Activated CD4-positive, alpha-beta T cell treated with anti-CD3 and anti-CD28 coated beads, Interleukin-2, Interleukin-4, amounts not matched to agents 100 ng/mL and 50 ng/mL, durations not matched to agents 16 hours and 8 hours (primary cell): ENCODE measurements around the gene PNMA3.
A peak's percentile ranks its signal among the peaks of the same experiment; 100 is the strongest.
"Not testable (repeated sequence)": the region's sequence is repeated elsewhere in the genome, so short reads cannot be mapped to it uniquely, and the experiment has no call there.

Source experiments
- DNase-seq: peaks from one replicate; pipeline ENCODE4 v3.0.0-alpha.2; 2020; ENCODE audit warnings: low spot score

The PNMA3 gene

DNA sequence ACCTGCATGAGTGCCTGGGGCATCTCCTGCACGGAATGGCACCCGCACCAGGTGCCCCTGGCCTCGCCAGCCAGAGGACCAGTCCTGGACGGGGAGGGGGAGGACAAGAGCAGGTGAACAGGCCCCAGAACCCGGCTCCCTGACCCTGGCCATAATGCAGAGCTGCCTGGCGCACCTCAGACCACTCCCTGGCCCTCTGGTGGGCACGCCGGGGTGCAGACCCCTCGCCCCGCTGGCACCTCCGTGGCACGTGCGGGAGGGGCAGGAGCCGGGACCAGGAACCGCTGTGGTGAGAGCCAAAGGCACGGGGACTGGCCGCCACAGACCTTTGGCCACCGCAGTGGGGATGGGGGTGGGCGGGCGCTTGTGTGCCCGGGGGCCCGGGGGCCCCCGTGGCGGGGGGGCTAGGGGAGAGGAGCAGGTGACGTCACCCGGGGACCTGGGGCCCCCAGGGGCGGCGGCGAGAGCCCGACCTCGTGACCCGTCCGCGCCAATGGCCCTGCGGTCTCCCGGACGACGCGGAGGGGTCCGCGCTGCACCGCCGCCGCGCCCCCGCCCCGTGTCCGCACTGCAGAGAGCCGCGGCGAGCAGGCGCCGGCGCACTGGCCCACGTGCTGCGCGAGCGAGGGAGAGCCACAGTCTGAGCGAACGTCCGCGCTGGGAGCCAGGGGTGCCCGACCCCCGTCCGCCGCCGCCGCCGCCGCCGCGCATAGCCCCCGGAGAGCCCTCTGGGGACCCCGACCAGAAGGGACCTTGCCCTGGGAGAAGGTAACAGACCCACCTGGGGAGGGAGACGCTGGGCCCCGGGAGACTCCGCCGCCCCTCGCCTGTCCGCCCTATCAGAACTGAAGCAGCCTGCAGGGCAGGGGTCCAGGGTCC is at the start of gene PNMA3:
Gene PNMA3, plus strand, starts transcription at position 600 of the 879 bp plus-strand sequence. CDS start 586 bp downstream, outside the sequence.
- DNase-seq: no peak

- not testable (repeated sequence) for DNase-seq
Measured at GRCh38 chrX:153017174-153017573, 39.1 kb upstream of the PNMA3 start.

- no peak for DNase-seq
Measured at GRCh38 chrX:153019166-153019565, 37.1 kb upstream of the PNMA3 start.

- not testable (repeated sequence) for DNase-seq
Measured at GRCh38 chrX:153026501-153026900, 29.8 kb upstream of the PNMA3 start.

DNA sequence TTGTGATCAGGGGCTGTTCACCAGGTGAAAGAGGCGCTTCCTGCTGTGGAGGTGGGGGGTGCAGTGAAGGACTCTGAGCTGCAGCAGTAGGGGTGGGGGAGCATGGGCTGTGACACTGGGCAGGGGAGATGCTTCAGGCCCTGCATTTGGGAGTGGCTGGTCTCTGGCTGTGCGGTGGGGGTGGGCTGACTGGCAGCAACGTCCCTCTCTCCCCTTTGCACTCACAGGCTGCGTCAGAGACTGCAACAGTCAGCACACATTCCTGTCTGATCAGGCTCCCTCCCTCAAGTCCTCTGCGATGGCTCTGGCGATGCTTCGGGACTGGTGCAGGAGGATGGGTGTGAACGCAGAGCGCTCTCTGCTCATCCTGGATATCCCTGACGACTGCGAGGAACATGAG is 27.8 kb upstream of the PNMA3 start:
- not testable (repeated sequence) for DNase-seq

DNA sequence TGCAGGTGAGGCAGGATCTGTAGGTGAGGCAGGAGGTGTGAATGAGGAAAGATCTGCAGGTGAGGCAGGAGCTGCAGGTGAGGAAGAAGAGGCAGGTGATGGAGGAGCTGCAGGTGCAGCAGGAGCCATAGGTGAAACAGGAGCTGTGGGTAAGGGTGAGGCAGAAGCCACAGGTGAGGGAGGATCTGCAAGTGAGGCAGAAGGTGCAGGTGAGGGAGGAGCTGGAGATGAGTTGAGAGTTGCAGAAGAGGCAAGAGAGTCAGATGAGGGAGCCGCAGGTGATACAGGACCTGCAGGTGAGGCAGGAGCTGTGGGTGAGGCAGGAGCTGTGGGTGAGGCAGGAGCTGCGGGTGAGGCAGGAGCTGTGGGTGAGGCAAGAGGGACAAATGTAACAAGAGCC is 27.1 kb upstream of the PNMA3 start:
- no peak for DNase-seq

- DNase-seq: no peak
Measured at GRCh38 chrX:153029875-153030274, 26.4 kb upstream of the PNMA3 start.

- no peak for DNase-seq
Measured at GRCh38 chrX:153030801-153031200, 25.5 kb upstream of the PNMA3 start.

GRCh38 chrX:153032397-153033118 is 23.7 kb upstream of the PNMA3 start:
- peak; percentile 53 for DNase-seq

DNA sequence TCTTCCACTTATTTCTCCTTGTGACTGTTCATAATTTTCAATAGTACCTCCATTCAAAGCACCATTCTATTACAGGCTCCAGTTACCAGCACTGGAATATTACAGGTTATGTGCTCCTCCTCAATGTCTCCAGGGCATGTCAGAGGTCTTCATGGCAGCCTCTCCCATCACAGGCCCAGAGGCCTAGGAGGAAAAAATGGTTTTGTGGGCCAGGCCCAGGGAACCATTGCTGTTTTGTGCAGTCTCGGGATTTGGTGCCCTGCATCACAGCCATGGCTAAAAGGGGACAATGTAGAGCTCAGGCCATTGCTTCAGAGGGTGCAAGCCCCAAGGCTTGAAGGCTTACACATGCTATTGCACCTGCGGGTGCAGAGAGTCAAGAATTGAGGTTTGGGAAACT is 7.2 kb upstream of the PNMA3 start:
- no peak for DNase-seq

GRCh38 chrX:153052534-153052933 is 3.7 kb upstream of the PNMA3 start:
- no peak for DNase-seq

DNA sequence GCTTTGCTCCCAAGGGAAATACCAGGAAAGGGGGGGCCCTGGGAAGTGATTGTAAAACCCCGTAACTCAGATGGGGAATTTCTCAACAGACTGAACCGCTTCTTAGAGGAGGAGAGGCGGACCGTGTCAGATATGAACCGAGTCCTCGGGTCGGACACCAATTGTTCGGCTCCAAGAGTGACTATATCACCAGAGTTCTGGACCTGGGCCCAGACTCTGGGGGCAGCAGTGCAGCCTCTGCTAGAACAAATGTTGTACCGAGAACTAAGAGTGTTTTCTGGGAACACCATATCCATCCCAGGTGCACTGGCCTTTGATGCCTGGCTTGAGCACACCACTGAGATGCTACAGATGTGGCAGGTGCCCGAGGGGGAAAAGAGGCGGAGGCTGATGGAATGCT is 1.0 kb downstream of the PNMA3 start:
- no peak for DNase-seq

GRCh38 chrX:153059191-153060094 is 3.2 kb downstream of the PNMA3 start:
- no peak for DNase-seq

DNA sequence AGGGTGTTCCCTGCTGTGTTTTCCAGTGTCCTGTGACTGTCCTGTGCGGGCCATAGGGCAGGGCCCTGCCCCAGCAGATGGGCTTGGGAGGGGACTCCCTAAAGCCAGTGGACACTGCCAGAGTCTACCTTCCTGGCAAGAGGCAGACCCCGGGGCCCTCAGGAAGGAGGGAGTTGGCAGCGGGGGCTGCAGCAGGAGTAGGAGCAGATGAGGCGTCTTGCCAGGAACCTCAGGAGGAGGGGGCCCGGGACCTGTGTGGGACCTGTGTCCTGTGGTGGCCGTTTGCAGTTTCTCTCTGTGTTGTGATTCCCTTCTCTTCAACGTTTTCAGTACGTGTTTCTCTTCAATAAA is 3.8 kb downstream of the PNMA3 start:
- DNase-seq: no peak

DNA sequence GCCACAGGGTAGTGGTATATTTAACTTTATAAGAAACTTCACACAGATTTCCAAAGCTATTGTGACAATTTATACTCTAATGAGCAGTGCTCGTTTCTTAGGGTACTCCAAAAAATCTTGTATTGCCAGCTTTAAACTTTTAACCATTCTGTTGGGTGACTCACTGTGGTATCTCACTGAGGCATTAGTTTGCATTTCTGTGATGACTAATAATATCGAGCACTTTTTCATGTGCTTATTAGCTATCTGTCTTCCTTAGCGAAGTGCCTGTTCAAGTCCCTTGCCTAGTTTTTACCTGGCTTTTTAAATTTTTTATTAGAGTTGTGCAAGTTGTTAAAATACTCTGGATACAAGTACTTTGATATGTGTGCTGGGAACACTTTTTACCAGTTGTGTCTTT is 5.5 kb downstream of the PNMA3 start:
- no peak for DNase-seq

DNA sequence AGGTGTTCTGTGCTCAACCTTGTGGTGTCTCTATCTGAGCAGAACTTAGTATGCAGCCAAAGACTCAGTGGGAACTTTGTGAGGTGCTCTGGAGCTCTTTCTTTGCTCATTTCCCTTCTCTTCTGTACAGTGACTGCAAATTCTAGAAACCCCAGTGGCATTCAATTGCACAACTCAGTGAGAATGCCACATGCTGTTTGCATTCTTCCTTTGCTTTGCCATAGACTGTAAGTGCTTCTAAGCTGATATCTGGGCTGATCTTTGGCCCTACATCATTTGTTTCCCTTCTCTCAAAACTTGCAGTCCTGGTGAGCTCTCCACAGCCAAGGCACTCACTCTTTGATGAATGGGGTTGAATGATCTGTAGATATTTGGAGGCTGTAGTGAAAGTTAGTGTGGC is 7.0 kb downstream of the PNMA3 start:
- DNase-seq: no peak

DNA sequence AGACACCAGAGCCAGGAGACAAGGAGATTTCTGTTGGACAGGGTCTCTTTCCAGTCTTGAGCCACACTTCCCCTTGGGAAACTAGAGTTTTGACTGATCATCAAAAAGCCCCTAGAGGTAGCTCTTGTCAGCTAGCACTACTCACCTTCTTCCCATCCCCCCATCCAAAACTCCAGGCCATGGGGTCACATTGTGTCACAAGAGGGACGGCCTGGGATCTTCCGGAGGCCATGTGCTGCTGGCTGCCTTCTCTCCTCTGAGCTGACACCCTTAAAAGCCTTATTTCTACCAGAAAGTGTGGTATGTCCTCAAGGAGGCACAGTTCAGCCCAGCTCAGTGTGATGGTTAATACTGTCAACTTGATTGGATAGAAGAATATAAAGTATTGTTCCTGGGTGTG is 7.8 kb downstream of the PNMA3 start:
- no peak for DNase-seq

- no peak for DNase-seq
Measured at GRCh38 chrX:153065389-153065788, 9.1 kb downstream of the PNMA3 start.

GRCh38 chrX:153066402-153066801 is 10.1 kb downstream of the PNMA3 start:
- DNase-seq: not testable (repeated sequence)

- not testable (repeated sequence) for DNase-seq
Measured at GRCh38 chrX:153071909-153072583, 15.8 kb downstream of the PNMA3 start, which contains the start of gene PNMA6A. TSS of gene PNMA6A (plus strand) at chrX:153072454. CDS start at chrX:153073063, 609 bp downstream.

GRCh38 chrX:153073331-153073730 is 17.1 kb downstream of the PNMA3 start:
- DNase-seq: not testable (repeated sequence)
